Esophagus muscularis mucosa (tissue), 4 donors: ENCODE data around the gene IFT81. TPM values are rescaled to one million over a fixed set of nuclear protein-coding genes. Genes with fewer than 3 reads are reported as not detected.

Experiments used
- DNase-seq: peaks from one replicate; pipeline ENCODE4 v3.0.0-alpha.2; 2017; ENCODE audit errors: extremely low spot score
- H3K27ac ChIP-seq, 4 donors: fragments of 200-600 bp; sonication (generic); replicated peaks in 1 of 4; 1 replicate in 3 of 4; 2 replicates in 1 of 4; pipeline ENCODE4 v1.5.1; 2016 to 2019; ENCODE audit warnings: mild to moderate bottlenecking in 1 of 4
- H3K27me3 ChIP-seq, 4 donors: fragments of 200-600 bp; sonication (generic); one replicate each; pipeline versions ENCODE4 v1.5.1 to v1.6.0; 2016 to 2019
- H3K36me3 ChIP-seq, 4 donors: fragments of 200-600 bp; sonication (generic); one replicate each; pipeline ENCODE4 v1.5.1; 2016 to 2019
- H3K4me1 ChIP-seq, 4 donors: fragments of 200-600 bp; sonication (generic); one replicate each; pipeline ENCODE4 v1.5.1; 2016 to 2019
- H3K4me3 ChIP-seq, 4 donors: fragments of 200-600 bp; sonication (generic); 1 replicate in 2 of 4; 2 replicates in 2 of 4; pipeline ENCODE4 v1.5.1; 2016 to 2019; ENCODE audit warnings: mild to moderate bottlenecking in 4 of 4, moderate library complexity in 1 of 4
- H3K9me3 ChIP-seq, 4 donors: fragments of 200-600 bp; sonication (generic); 1 replicate in 3 of 4; 2 replicates in 1 of 4; pipeline ENCODE4 v1.5.1; 2016 to 2019
- EP300 ChIP-seq: sonication (generic); formaldehyde crosslinking; IDR thresholded peaks from one replicate; pipeline ENCODE4 v1.6.1; 2017; ENCODE audit warnings: antibody characterized with exemption
- POLR2A ChIP-seq: fragments of 450-650 bp; IDR thresholded peaks from one replicate; pipeline ENCODE4 v1.6.1; 2017; ENCODE audit warnings: antibody characterized with exemption, moderate library complexity, mild to moderate bottlenecking, low read depth
- POLR2AphosphoS5 ChIP-seq, 2 donors: sonication (generic); formaldehyde crosslinking; IDR thresholded peaks; one replicate each; pipeline ENCODE4 v1.6.1; 2017; ENCODE audit warnings: antibody characterized with exemption in 2 of 2
- WGBS: methylation state at CpG from one replicate; pipeline ENCODE4 v1.1.5; 2018; 5-methylcytosine and 5-hydroxymethylcytosine counted together
- intact Hi-C: fragments of 100-400 bp; cut with DNase I; formaldehyde crosslinking; loops from one replicate; pipeline ENCODE4 v1.15.1; 2023
- total RNA-seq, 4 donors: library from RNA; depleted of rRNA; stranded (reverse); fragments of >200 nt; gene quantifications; one replicate each; pipeline versions ENCODE4 v1.1.0 to v1.2.1, GENCODE V29; 2016
- TF ChIP-seq, protein P1 (sequence below), 3 experiments: fragments of 200-600 bp in 2 of 3; fragments of 450-650 bp in 1 of 3; sonication (generic) in 2 of 3; IDR thresholded peaks; one replicate each; pipeline ENCODE4 v1.5.1; 2017 to 2019; ENCODE audit warnings: antibody characterized with exemption in 3 of 3, mild to moderate bottlenecking in 2 of 3, moderate library complexity in 1 of 3

The IFT81 gene
- total RNA-seq, 4 donors from 2014 or later: 15.1 to 27.4 (median 15.9) TPM

DNA sequence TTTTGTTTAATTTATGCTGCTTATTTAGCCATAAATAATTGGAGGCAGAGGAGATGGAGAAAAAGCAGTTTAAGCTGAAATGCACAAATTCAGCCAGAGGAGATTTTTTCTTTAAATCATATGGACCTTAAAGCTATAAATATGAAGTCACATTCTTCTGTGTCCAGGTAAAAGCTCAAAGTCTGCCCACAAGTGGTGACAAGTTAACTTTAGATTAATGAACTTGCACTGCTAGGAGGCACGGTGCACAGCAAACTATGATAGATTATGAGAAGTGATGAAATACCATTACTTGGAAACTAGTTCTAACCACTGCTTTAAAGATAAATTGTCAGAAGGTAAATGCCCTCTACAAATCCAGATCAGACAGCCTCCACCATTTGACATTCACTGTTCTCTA, 69.0 kb downstream of the IFT81 start:
- Histone ChIP-seq H3K9me3 (no peaks in the 10 kb centered on the region), H3K27me3 (no peaks in the 10 kb centered on the region), H3K4me1 (no peaks in the 10 kb centered on the region), H3K36me3 (peaks cover 5 to 63% (median 20%) of the 10 kb centered on the region in 4 donors), H3K4me3 (no peak overlapping the region), H3K27ac (no peak overlapping the region)
- 67% methylated on average over 1 of the region's 1 CpG for WGBS
- no peak for DNase-seq
- intact Hi-C loops: no loop called here
- TF ChIP-seq POLR2A: no peak
- TF ChIP-seq, protein P1, sequence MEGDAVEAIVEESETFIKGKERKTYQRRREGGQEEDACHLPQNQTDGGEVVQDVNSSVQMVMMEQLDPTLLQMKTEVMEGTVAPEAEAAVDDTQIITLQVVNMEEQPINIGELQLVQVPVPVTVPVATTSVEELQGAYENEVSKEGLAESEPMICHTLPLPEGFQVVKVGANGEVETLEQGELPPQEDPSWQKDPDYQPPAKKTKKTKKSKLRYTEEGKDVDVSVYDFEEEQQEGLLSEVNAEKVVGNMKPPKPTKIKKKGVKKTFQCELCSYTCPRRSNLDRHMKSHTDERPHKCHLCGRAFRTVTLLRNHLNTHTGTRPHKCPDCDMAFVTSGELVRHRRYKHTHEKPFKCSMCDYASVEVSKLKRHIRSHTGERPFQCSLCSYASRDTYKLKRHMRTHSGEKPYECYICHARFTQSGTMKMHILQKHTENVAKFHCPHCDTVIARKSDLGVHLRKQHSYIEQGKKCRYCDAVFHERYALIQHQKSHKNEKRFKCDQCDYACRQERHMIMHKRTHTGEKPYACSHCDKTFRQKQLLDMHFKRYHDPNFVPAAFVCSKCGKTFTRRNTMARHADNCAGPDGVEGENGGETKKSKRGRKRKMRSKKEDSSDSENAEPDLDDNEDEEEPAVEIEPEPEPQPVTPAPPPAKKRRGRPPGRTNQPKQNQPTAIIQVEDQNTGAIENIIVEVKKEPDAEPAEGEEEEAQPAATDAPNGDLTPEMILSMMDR (IDR thresholded peaks at IDR 0.05): no peak
- TF ChIP-seq EP300: no peak
- TF ChIP-seq POLR2AphosphoS5 (IDR thresholded peaks at IDR 0.05): no peak

DNA sequence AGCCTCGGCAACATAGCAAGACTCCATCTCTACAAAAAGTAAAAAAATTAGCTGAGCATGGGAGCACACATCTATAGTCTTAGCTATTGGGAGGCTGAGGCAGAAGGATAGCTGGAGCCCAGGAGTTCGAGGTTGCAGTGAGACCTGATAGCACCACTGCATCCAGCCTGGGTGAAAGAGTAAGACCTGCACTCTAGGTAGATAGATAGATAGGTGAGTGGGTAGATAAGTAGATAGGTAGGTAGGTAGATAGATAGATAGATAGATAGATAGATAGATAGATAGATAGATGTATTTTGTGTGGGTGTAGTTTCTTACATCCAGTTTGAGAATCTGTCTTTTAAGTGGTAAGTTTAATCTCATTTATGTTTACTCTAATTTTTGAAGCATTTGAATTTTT, 72.8 kb downstream of the IFT81 start:
- H3K4me1 ChIP-seq: peaks cover 0 to 7% (median 0%) of the 10 kb centered on the region in 4 donors
- no peak for TF ChIP-seq POLR2AphosphoS5 (IDR thresholded peaks at IDR 0.05)
- TF ChIP-seq POLR2A: no peak
- TF ChIP-seq, protein P1 (IDR thresholded peaks at IDR 0.05): no peak
- no peak for TF ChIP-seq EP300
- H3K36me3 ChIP-seq: peaks cover 9 to 60% (median 19%) of the 10 kb centered on the region in 4 donors
- H3K27ac ChIP-seq: no peak overlapping the region
- intact Hi-C loops: no loop called here
- no peak overlapping the region for H3K4me3 ChIP-seq
- DNase-seq: no peak
- no peaks in the 10 kb centered on the region for H3K27me3 ChIP-seq
- no peaks in the 10 kb centered on the region for H3K9me3 ChIP-seq
- 95% methylated on average over 2 of the region's 2 CpGs for WGBS

DNA sequence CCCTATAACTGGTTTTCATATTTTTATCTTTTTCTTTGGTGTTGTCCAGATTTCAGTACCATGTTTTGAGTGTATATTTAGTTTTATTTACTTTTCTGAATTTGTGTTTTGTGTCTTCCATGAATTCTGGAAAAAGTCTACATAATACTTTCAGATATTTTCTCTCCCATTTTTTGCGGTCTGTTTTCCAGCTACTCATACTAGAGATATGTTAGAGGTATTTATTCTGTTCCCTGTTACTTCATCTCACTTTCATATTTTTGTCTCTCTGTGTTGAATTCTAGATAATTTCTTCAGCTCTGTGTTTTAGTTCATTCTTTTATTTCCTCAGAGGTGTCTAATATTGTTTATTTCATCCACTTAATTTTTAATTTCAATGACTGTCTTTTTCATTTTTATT, 74.2 kb downstream of the IFT81 start:
- Histone ChIP-seq H3K36me3 (peaks cover 1 to 49% (median 13%) of the 10 kb centered on the region in 4 donors), H3K4me3 (no peak overlapping the region), H3K4me1 (peaks cover 0 to 7% (median 0%) of the 10 kb centered on the region in 4 donors), H3K27ac (no peak overlapping the region), H3K27me3 (no peaks in the 10 kb centered on the region), H3K9me3 (no peaks in the 10 kb centered on the region)
- TF ChIP-seq EP300: no peak
- no peak for TF ChIP-seq POLR2A
- DNase-seq: no peak
- intact Hi-C loops: no loop called here
- WGBS: 94% methylated on average over 1 of the region's 1 CpG

DNA sequence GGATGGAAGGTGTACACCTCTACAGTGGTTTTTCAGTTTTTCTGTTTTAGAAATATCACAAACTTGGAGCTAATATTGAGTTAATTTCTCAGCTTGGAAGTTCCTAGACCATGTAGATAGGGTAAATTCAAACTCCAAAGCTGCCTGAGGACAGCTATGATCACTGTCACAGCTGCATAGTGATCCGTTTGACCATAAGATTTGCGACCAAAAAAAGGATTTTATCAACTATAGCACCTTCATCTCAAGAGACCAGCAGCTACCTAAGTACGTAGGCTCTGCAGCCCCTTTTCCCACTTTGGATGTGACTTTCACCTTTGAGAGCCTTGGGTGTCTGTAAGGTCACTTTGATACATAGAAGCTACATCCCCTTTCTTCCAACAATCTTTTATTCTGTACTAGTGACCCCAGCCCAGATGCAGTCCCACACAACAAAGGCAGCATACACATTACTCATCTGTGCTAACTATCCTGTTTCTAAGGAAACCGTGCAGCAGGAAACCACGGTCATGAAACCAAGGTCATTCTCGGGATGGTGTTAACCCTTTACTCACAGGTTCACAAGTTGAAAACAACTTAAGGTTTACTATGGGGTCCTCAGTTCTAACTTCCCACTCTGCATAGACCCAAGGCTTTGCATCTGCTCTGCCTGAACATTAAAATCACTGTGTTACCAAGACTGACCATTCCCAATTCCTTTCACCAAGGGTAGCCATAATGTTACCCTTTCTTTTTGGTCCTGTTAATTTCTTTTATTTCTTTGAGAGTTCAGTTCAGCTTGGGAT, 75.4 kb downstream of the IFT81 start:
- DNase-seq: no peak
- intact Hi-C loops: no loop called here
- peaks cover 9 to 48% (median 18%) of the 10 kb centered on the region in 4 donors for H3K36me3 ChIP-seq
- H3K27me3 ChIP-seq: no peaks in the 10 kb centered on the region
- H3K4me3 ChIP-seq: no peak overlapping the region
- no peaks in the 10 kb centered on the region for H3K9me3 ChIP-seq
- peaks cover 0 to 7% (median 0%) of the 10 kb centered on the region in 4 donors for H3K4me1 ChIP-seq
- WGBS: 34% methylated on average over 6 of the region's 6 CpGs
- TF ChIP-seq POLR2AphosphoS5 (IDR thresholded peaks at IDR 0.05) (no peak), POLR2A (no peak), EP300 (no peak)
- TF ChIP-seq, protein P1 (IDR thresholded peaks at IDR 0.05): no peak
- H3K27ac ChIP-seq: no peak overlapping the region

DNA sequence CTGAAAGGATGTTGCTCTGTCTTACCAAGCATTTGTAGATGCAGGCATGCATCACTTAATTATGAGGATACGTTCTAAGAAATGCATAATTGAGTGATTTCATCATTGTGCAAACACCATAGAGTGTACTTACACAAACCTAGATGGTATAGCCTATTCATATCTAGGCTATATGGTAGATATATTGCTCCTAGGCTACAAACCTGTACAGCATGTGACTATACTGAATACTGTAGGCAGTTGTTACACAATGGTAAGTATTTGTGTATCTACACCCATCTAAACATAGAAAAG, 75.9 kb downstream of the IFT81 start:
- Histone ChIP-seq H3K36me3 (peaks cover 14 to 49% (median 24%) of the 10 kb centered on the region in 4 donors), H3K27ac (no peak overlapping the region), H3K4me3 (no peak overlapping the region), H3K27me3 (no peaks in the 10 kb centered on the region), H3K9me3 (no peaks in the 10 kb centered on the region), H3K4me1 (peaks cover 0 to 7% (median 0%) of the 10 kb centered on the region in 4 donors)
- 85% methylated on average over 1 of the region's 1 CpG for WGBS
- TF ChIP-seq EP300: no peak
- no peak for TF ChIP-seq POLR2A
- TF ChIP-seq, protein P1 (IDR thresholded peaks at IDR 0.05): no peak
- TF ChIP-seq POLR2AphosphoS5 (IDR thresholded peaks at IDR 0.05): no peak
- DNase-seq: no peak
- intact Hi-C loops: no loop called here
